Tibial nerve (tissue), 4 donors: ENCODE results near the gene DDC. TPM values are rescaled to one million over a fixed set of nuclear protein-coding genes. Genes with fewer than 3 reads are reported as not detected.

Source experiments
- DNase-seq, 2 donors: peaks; one replicate each; pipeline ENCODE4 v3.0.0-alpha.2; 2019; ENCODE audit warnings: low spot score in 2 of 2
- H3K27ac ChIP-seq, 4 donors: fragments of 200-600 bp; sonication (generic) in 3 of 4; one replicate each; pipeline ENCODE4 v1.5.1; 2017 to 2019; ENCODE audit warnings: mild to moderate bottlenecking in 1 of 4
- H3K27me3 ChIP-seq, 2 donors: fragments of 200-600 bp; sonication (generic) in 1 of 2; one replicate each; pipeline versions ENCODE4 v1.5.1 to v1.6.0; 2017 to 2019
- H3K36me3 ChIP-seq, 3 donors: fragments of 200-600 bp; sonication (generic); one replicate each; pipeline ENCODE4 v1.5.1; 2018 to 2019
- H3K4me1 ChIP-seq, 4 donors: fragments of 200-600 bp; sonication (generic) in 3 of 4; one replicate each; pipeline ENCODE4 v1.5.1; 2017 to 2019
- H3K4me3 ChIP-seq, 4 donors: fragments of 200-600 bp; sonication (generic) in 3 of 4; one replicate each; pipeline ENCODE4 v1.5.1; 2017 to 2019; ENCODE audit warnings: mild to moderate bottlenecking in 1 of 4, moderate library complexity in 1 of 4
- H3K9me3 ChIP-seq, 4 donors: fragments of 200-600 bp; sonication (generic) in 3 of 4; one replicate each; pipeline ENCODE4 v1.5.1; 2017 to 2019
- CTCF ChIP-seq, 5 experiments: fragments of 200-600 bp in 3 of 5; fragments of 450-650 bp in 2 of 5; sonication (generic) in 3 of 5; IDR thresholded peaks; one replicate each; pipeline ENCODE4 v1.5.1; 2016 to 2019; ENCODE audit warnings: antibody characterized with exemption in 5 of 5, mild to moderate bottlenecking in 3 of 5, moderate library complexity in 2 of 5
- EP300 ChIP-seq, 2 donors: sonication (generic); formaldehyde crosslinking; IDR thresholded peaks; one replicate each; pipeline ENCODE4 v1.6.1; 2017; ENCODE audit warnings: antibody characterized with exemption in 2 of 2, mild to moderate bottlenecking in 1 of 2
- POLR2A ChIP-seq, 2 donors: fragments of 450-650 bp; IDR thresholded peaks; one replicate each; pipeline ENCODE4 v1.6.1; 2017; ENCODE audit warnings: antibody characterized with exemption in 2 of 2, mild to moderate bottlenecking in 2 of 2, moderate library complexity in 2 of 2
- WGBS, 2 donors: methylation state at CpG; one replicate each; pipeline ENCODE4 v1.1.5; 2018; 5-methylcytosine and 5-hydroxymethylcytosine counted together
- total RNA-seq, 4 donors: library from RNA; depleted of rRNA; stranded (reverse); fragments of >200 nt; gene quantifications; one replicate each; pipeline ENCODE4 v1.1.0, GENCODE V29; 2016

Gene DDC
- total RNA-seq, 4 donors from 2014 or later = 0.66 TPM; not detected in 3

- H3K4me1 ChIP-seq = no peaks in the 10 kb centered on the region
- WGBS, 2 donors = 86% methylated on average over 8 of the region's 8 CpGs
- H3K27ac ChIP-seq = no peak overlapping the region
- no peaks in the 10 kb centered on the region for H3K27me3 ChIP-seq
- no peaks in the 10 kb centered on the region for H3K36me3 ChIP-seq
- H3K9me3 ChIP-seq = no peaks in the 10 kb centered on the region
- H3K4me3 ChIP-seq = no peak overlapping the region
- DNase-seq = no peak
- TF ChIP-seq EP300 (IDR thresholded peaks at IDR 0.05) (no peak), CTCF (IDR thresholded peaks at IDR 0.05) (no peak), POLR2A (IDR thresholded peaks at IDR 0.05) (no peak)
Observed at GRCh38 chr7:50481867-50482266, 83.3 kb downstream of the DDC start.

- no peak for DNase-seq
- Histone ChIP-seq H3K27me3 (no peaks in the 10 kb centered on the region), H3K9me3 (no peaks in the 10 kb centered on the region), H3K27ac (no peak overlapping the region), H3K36me3 (no peaks in the 10 kb centered on the region), H3K4me3 (no peak overlapping the region), H3K4me1 (no peaks in the 10 kb centered on the region)
- TF ChIP-seq EP300 (IDR thresholded peaks at IDR 0.05) (no peak), POLR2A (IDR thresholded peaks at IDR 0.05) (no peak), CTCF (IDR thresholded peaks at IDR 0.05) (no peak)
- 31 to 61% methylated on average over 4 of the region's 4 CpGs for WGBS, 2 donors
Observed at GRCh38 chr7:50480797-50481196, 84.4 kb downstream of the DDC start.

GRCh38 chr7:50479743-50480517 lies 85.3 kb downstream of the DDC start:
- H3K27ac ChIP-seq = no peak overlapping the region
- no peak for DNase-seq
- H3K27me3 ChIP-seq = no peaks in the 10 kb centered on the region
- no peak for TF ChIP-seq EP300 (IDR thresholded peaks at IDR 0.05)
- TF ChIP-seq CTCF (IDR thresholded peaks at IDR 0.05) = no peak
- TF ChIP-seq POLR2A (IDR thresholded peaks at IDR 0.05) = no peak
- no peak overlapping the region for H3K4me3 ChIP-seq
- H3K36me3 ChIP-seq = no peaks in the 10 kb centered on the region
- no peaks in the 10 kb centered on the region for H3K4me1 ChIP-seq
- WGBS, 2 donors = 84 to 86% methylated on average over 7 of the region's 7 CpGs
- H3K9me3 ChIP-seq = no peaks in the 10 kb centered on the region

- 73 to 86% methylated on average over 5 to 6 of the region's 6 CpGs for WGBS, 2 donors
- no peaks in the 10 kb centered on the region for H3K9me3 ChIP-seq
- no peak overlapping the region for H3K27ac ChIP-seq
- H3K4me3 ChIP-seq = no peak overlapping the region
- H3K27me3 ChIP-seq = no peaks in the 10 kb centered on the region
- no peaks in the 10 kb centered on the region for H3K4me1 ChIP-seq
- H3K36me3 ChIP-seq = no peaks in the 10 kb centered on the region
- no peak for DNase-seq
- TF ChIP-seq POLR2A (IDR thresholded peaks at IDR 0.05) = no peak
- no peak for TF ChIP-seq CTCF (IDR thresholded peaks at IDR 0.05)
- TF ChIP-seq EP300 (IDR thresholded peaks at IDR 0.05) = no peak
Observed at GRCh38 chr7:50477640-50478039, 87.6 kb downstream of the DDC start.

- Histone ChIP-seq H3K9me3 (no peaks in the 10 kb centered on the region), H3K4me1 (no peaks in the 10 kb centered on the region), H3K27me3 (no peaks in the 10 kb centered on the region), H3K4me3 (no peak overlapping the region), H3K27ac (no peak overlapping the region), H3K36me3 (no peaks in the 10 kb centered on the region)
- WGBS, 2 donors = 87% methylated on average over 9 of the region's 9 CpGs
- no peak for DNase-seq
- TF ChIP-seq EP300 (IDR thresholded peaks at IDR 0.05) (no peak), CTCF (IDR thresholded peaks at IDR 0.05) (no peak), POLR2A (IDR thresholded peaks at IDR 0.05) (no peak)
Observed at GRCh38 chr7:50476953-50477625, 88.1 kb downstream of the DDC start.
